A549 (cell line): ENCODE results near the gene CELSR1. TPM values are rescaled to one million over a fixed set of nuclear protein-coding genes. Genes with fewer than 3 reads are reported as not detected.

Experiments
- ATAC-seq, 2 experiments: fragments of 200-7000 bp in 1 of 2; fragments of >200 bp in 1 of 2; cut with Nextera tagmentation in 1 of 2; cut with Tn5 transposase in 1 of 2; 3 replicates each; pipeline versions ENCODE4 v1.8.0 to v1.9.1; 2018 to 2020; ENCODE audit warnings: mild to moderate bottlenecking in 1 of 2, moderate library complexity in 1 of 2
- CTCF ChIA-PET: fragments of 300-600 bp; sonication (Branson Sonifier 250); formaldehyde crosslinking; extraction: SDS; loops from one replicate; lab custom pipeline; 2021; ENCODE audit warnings: antibody characterized with exemption, inconsistent platforms; lab: Yijun Ruan, JAX
- POLR2A ChIA-PET: fragments of 350-600 bp; formaldehyde crosslinking; extraction: SDS; loops from one replicate; lab custom pipeline; 2021; ENCODE audit warnings: antibody characterized with exemption, inconsistent platforms; lab: Yijun Ruan, JAX
- DNase-seq, 2 experiments: peaks; one replicate each; pipeline versions ENCODE4 v3.0.0 to v3.0.0-alpha.2; 2011 to 2016; ENCODE audit warnings: low read depth in 1 of 2, low spot score in 1 of 2
- FAIRE-seq: peaks from 2 replicates; lab custom pipeline; 2011; peaks lifted over from hg19 to GRCh38; lab: Jason Lieb, UNC
- H3K27ac ChIP-seq, 2 experiments: fragments of >200 bp; sonication (Bioruptor Twin); formaldehyde crosslinking; 3 replicates each; pipeline ENCODE4 v1.5.1; 2016 to 2017
- H3K4me1 ChIP-seq: fragments of >200 bp; sonication (Bioruptor Twin); formaldehyde crosslinking; 3 replicates; pipeline ENCODE4 v1.6.1; 2016
- H3K4me2 ChIP-seq: fragments of >200 bp; sonication (Bioruptor Twin); formaldehyde crosslinking; 3 replicates; pipeline ENCODE4 v1.6.1; 2016
- H3K4me3 ChIP-seq: fragments of >200 bp; sonication (Bioruptor Twin); formaldehyde crosslinking; 3 replicates; pipeline ENCODE4 v1.5.1; 2016
- H3K9me3 ChIP-seq: fragments of >200 bp; sonication (Bioruptor Twin); formaldehyde crosslinking; 3 replicates; pipeline ENCODE4 v1.6.1; 2016
- BCL3 ChIP-seq: fragments of >200 bp; sonication (Bioruptor Twin); formaldehyde crosslinking; IDR thresholded peaks from 3 replicates; pipeline ENCODE4 v1.6.1; 2016
- CHD4 ChIP-seq: fragments of 200-600 bp; sonication (generic); IDR thresholded peaks from 2 replicates; pipeline ENCODE4 v1.6.1; 2016; ENCODE audit warnings: antibody characterized with exemption, mild to moderate bottlenecking, borderline replicate concordance
- CTCF ChIP-seq: fragments of >200 bp; sonication (Bioruptor Twin); formaldehyde crosslinking; IDR thresholded peaks from 3 replicates; pipeline ENCODE4 v1.5.1; 2016
- ESRRA ChIP-seq: fragments of 150-350 bp; IDR thresholded peaks from 2 replicates; pipeline ENCODE4 v1.6.1; 2014; ENCODE audit warnings: mild to moderate bottlenecking, low read length, borderline replicate concordance
- FOSB ChIP-seq: fragments of 250-450 bp; sonication (Bioruptor Pico); IDR thresholded peaks from 2 replicates; pipeline ENCODE4 v1.5.0; 2020; ENCODE audit warnings: mild to moderate bottlenecking, moderate library complexity
- HDAC2 ChIP-seq: fragments of 200-600 bp; sonication (generic); IDR thresholded peaks from 2 replicates; pipeline ENCODE4 v1.6.1; 2016
- HOXB13 ChIP-seq: fragments of 250-450 bp; sonication (Bioruptor Pico); IDR thresholded peaks from 2 replicates; pipeline ENCODE4 v1.5.0; 2020; ENCODE audit warnings: low read depth, mild to moderate bottlenecking, moderate library complexity
- MAX ChIP-seq: IDR thresholded peaks from 2 replicates; pipeline ENCODE4 v1.6.1; 2012
- NPAS2 ChIP-seq: fragments of 250-450 bp; sonication (Bioruptor Pico); IDR thresholded peaks from 2 replicates; pipeline ENCODE4 v1.8.0; 2022; ENCODE audit warnings: mild to moderate bottlenecking, moderate library complexity, borderline replicate concordance
- RARB ChIP-seq: fragments of 250-450 bp; sonication (Bioruptor Pico); IDR thresholded peaks from 2 replicates; pipeline ENCODE4 v1.8.0; 2021; ENCODE audit warnings: mild to moderate bottlenecking, moderate library complexity
- SMC3 ChIP-seq: fragments of >200 bp; sonication (Bioruptor Twin); formaldehyde crosslinking; IDR thresholded peaks from 3 replicates; pipeline ENCODE4 v1.6.1; 2018; ENCODE audit warnings: inconsistent platforms
- TFCP2L1 ChIP-seq: fragments of 250-450 bp; sonication (Bioruptor Pico); IDR thresholded peaks from 2 replicates; pipeline ENCODE4 v1.5.0; 2021; ENCODE audit warnings: mild to moderate bottlenecking
- USF2 ChIP-seq: fragments of 450-650 bp; IDR thresholded peaks from 2 replicates; pipeline ENCODE4 v1.6.1; 2014; ENCODE audit warnings: antibody characterized with exemption
- ZNF302 ChIP-seq: fragments of 250-450 bp; sonication (Bioruptor Pico); IDR thresholded peaks from 2 replicates; pipeline ENCODE4 v1.9.0; 2021; ENCODE audit warnings: inconsistent platforms, mild to moderate bottlenecking, moderate library complexity
- WGBS: methylation state at CpG from one replicate; pipeline ENCODE4 v1.1.6; 2017; ENCODE audit errors: missing lambda C conversion rate; 5-methylcytosine and 5-hydroxymethylcytosine counted together
- polyA plus RNA-seq, 4 experiments: library from polyadenylated mRNA; depleted of rRNA in 3 of 4; stranded (reverse); fragments of >200 nt; fragmentation: RNase III in 1 of 4; extraction: RNeasy Plus Mini Kit Qiagen cat#74134 plus additional on column Dnase treatment in 1 of 4; gene quantifications; 2 replicates in 3 of 4; 3 replicates in 1 of 4; pipeline ENCODE4 v1.2.3, GENCODE V29; 2011 to 2017

Gene CELSR1
- polyA plus RNA-seq, 2 of the 4 experiments (the other 2 are of a cell fraction), result 15.3 to 31.8 TPM

DNA sequence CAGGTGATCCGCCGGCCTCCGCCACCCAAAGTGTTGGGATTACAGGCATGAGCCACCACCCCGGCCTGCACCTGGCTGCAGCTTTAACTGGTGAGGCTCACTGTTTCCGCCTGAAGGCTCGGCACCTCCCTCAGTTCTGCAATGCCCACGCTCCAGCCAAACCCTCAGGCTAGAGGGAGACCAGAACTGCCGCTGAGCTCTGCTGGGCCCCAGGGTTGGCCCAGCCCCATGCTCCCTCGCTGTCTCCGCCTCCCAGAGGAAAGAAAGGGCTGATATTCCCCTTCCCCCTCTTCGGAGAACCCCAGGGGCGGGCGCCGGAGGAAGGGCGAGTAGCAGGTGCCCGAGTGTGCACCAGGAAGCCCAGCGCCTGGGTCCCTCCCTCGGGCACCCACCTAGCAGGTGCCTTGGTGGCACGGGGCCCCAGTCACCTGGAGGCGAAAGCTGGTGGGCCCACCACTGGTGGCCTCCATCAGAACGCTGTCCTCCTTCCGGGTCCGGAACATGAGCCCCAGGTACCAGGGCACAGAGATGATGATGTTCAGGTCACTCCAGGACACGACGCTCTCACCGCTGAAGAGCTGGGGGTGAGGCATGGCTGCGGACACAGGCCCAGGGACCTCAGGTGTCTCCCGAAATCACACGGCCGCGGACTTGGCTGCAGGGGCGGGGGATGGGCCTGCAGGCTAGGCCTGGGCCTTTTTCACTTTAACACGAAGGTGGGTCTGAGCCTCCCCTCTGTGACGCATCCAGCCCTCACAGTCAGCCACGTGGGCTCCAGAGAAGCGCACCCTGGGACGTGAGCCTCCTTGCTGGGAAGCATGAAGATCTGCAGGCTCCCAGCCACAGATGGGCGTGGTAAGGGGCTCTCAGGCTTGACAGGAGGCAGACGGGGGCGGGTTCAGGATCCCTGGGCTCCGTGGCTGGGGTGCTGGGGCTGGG, 128.6 kb downstream of the CELSR1 start:
- no peak for DNase-seq
- no peak for ATAC-seq
- FAIRE-seq, result no peak
- ChIA-PET CTCF (interaction anchor here (1.2 to 1.3 kb wide), 2 partner anchors 41 to 74 kb away, joined by 3 to 6 read pairs; no protein-coding TSS in a partner anchor), POLR2A (no interaction called here)
- Histone ChIP-seq H3K27ac (no peak overlapping the region), H3K4me2 (no peak overlapping the region), H3K4me3 (no peak overlapping the region), H3K4me1 (no peaks in the 10 kb centered on the region), H3K9me3 (no peaks in the 10 kb centered on the region)
- TF ChIP-seq MAX, result no peak
- TF ChIP-seq RARB (CRISPR knock-in tag), result no peak
- WGBS, result 96% methylated on average over 20 of the region's 41 CpGs

- POLR2A ChIA-PET, result no interaction called here
- TF ChIP-seq ESRRA, result no peak
- TF ChIP-seq CHD4, result no peak
- TF ChIP-seq, all 56 proteins: peak for 0
- Histone ChIP-seq H3K27ac (no peak overlapping the region), H3K4me3 (no peak overlapping the region), H3K4me2 (no peak overlapping the region), H3K4me1 (no peaks in the 10 kb centered on the region), H3K9me3 (no peaks in the 10 kb centered on the region)
- 96% methylated on average over 16 of the region's 16 CpGs for WGBS
- CTCF ChIA-PET, result interaction anchor here (1.2 to 1.3 kb wide), 2 partner anchors 40 to 75 kb away, joined by 3 to 6 read pairs; no protein-coding TSS in a partner anchor
- no peak for FAIRE-seq
- no peak for DNase-seq
- ATAC-seq, result no peak
Measured at GRCh38 chr22:46407748-46408147, 129.7 kb downstream of the CELSR1 start.

DNA sequence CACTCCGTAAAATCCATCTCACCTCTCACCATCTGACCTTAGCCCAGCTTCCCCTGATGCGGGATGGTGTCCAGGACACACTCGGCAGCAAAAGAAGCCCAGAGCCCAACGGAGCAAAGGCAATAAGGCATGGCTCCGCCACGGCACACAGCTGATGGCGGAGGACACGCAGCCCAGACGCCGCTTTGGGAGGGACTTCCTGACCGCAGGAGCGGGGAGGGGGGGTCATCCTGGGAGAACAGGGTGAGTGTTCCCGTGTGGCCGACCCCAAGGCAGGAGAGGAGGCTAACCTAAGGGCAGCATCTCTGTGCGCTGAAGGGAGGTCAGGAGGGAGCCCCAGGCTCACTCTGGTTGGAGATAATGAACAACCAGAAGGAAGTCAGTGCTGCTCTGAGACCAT, 130.6 kb downstream of the CELSR1 start:
- DNase-seq (no peak), FAIRE-seq (no peak), ATAC-seq (no peak)
- WGBS, result 97% methylated on average over 12 of the region's 15 CpGs
- H3K4me2 ChIP-seq, result no peak overlapping the region
- CTCF ChIA-PET, result interaction anchor here (1.2 kb wide), 1 partner anchor 39 kb away, joined by 3 read pairs; no protein-coding TSS in a partner anchor
- no peak overlapping the region for H3K4me3 ChIP-seq
- H3K4me1 ChIP-seq, result no peaks in the 10 kb centered on the region
- TF ChIP-seq HDAC2, result no peak
- no peak for TF ChIP-seq CTCF
- no peak for TF ChIP-seq TFCP2L1 (CRISPR knock-in tag)
- TF ChIP-seq ZNF302, result no peak
- no peak for TF ChIP-seq BCL3
- TF ChIP-seq USF2, result no peak
- no peak for TF ChIP-seq NPAS2 (CRISPR knock-in tag)
- TF ChIP-seq HOXB13 (CRISPR knock-in tag), result no peak
- no peak for TF ChIP-seq MAX
- TF ChIP-seq SMC3, result no peak
- TF ChIP-seq FOSB, result no peak
- TF ChIP-seq, all 56 proteins: peak for 0
- Histone ChIP-seq H3K27ac (no peak overlapping the region), H3K9me3 (no peaks in the 10 kb centered on the region)
- POLR2A ChIA-PET, result no interaction called here
